Gastrocnemius medialis (tissue), 4 donors: ENCODE data around the gene EXOC6.

ENCODE experiments used
- CTCF ChIP-seq, 5 experiments: fragments of 450-650 bp in 3 of 5; fragments of 200-600 bp in 2 of 5; sonication (generic) in 2 of 5; IDR thresholded peaks in 4 of 5; conservative IDR thresholded peaks in 1 of 5; 1 replicate in 4 of 5; 2 replicates in 1 of 5; pipeline ENCODE4 v1.5.1; 2016 to 2019; ENCODE audit warnings: antibody characterized with exemption in 5 of 5, mild to moderate bottlenecking in 3 of 5, moderate library complexity in 3 of 5
- POLR2A ChIP-seq, 2 donors: fragments of 450-650 bp; IDR thresholded peaks; one replicate each; pipeline ENCODE4 v1.6.1; 2017; ENCODE audit warnings: antibody characterized with exemption in 2 of 2, mild to moderate bottlenecking in 2 of 2, moderate library complexity in 2 of 2

GRCh38 chr10:92816091-92816531 is 32.2 kb upstream of the EXOC6 start:
- TF ChIP-seq CTCF (IDR thresholded peaks at IDR 0.05 in 4 of 5, conservative IDR thresholded peaks at IDR 0.05 in 1 of 5) = no peak
- TF ChIP-seq POLR2A (IDR thresholded peaks at IDR 0.05) = no peak
